SKM-1 (cell line): ENCODE data around the gene EIF2S1.
A peak's percentile ranks its signal among the peaks of the same experiment; 100 is the strongest.
"Not testable (repeated sequence)": the region's sequence is repeated elsewhere in the genome, so short reads cannot be mapped to it uniquely, and the experiment has no call there.

Source experiments
- DNase-seq: peaks from one replicate; lab custom pipeline; 2025; ENCODE audit not compliant: unreplicated experiment; lab: John Stamatoyannopoulos, UW

EIF2S1 gene

DNA sequence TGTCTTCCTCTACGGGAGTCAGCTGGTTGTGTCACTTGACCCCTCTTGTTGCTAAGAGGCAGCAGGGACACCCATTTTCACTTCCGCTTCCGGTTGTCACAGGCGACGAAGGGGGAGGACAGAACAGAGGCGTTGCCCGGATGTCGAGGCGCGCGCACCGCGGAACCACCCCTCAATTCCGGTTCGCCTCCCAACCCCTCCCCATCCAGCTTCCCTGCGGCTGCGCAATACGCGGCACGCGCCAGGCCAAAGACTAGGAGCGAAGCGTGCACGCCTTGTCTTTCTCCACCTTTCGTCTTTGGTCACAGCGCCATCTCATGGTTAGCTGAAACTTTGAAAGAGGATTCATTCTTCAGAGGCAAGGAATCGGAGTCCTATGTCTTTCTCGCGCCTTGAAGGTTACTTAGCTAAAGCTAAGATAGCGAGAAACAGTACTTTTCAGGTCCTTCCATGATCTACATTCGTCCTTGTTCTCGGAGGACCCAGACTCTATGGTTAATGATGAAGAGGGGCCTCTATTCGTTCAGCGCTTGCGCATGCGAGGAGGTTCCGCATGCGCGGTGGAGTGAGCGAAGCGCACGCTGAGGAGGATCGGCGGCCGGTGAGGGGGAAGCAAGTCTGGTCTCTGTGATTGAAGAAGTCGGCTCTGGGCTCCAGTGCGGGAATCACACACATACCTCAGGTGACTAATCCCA lies at the start of gene EIF2S1, which contains the start of gene ATP6V1D:
TSS of gene EIF2S1 (plus strand) at position 554 of the 695 bp plus-strand sequence. CDS start 4,440 bp downstream, outside the sequence.
TSS of gene ATP6V1D (minus strand) at position 30 of the 695 bp plus-strand sequence. CDS start 106 bp downstream, outside the sequence.
- DNase-seq, result peak; percentile 56

DNA sequence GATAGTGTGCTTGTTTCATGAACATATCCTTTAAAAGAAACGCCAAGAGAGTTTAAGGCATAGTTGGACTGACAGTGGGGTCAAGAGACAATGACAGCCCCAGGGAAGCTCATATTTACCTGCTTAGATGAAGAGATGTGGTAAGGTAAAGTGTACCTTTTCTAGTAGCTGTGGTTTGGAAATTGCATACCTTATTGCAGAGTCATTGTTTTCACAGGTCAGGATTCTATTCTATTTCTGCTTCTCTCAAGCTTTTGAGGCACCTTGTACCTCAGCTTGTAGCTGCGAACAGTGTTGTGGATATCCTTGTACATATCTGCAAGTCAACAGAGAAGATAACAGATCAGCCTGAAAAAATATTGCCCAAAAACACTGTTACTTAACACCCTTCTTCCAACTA lies 48.3 kb upstream of the EIF2S1 start:
- no peak for DNase-seq

- no peak for DNase-seq
These were observed 47.0 kb upstream of the EIF2S1 start for GRCh38 chr14:67313153-67313552.

DNA sequence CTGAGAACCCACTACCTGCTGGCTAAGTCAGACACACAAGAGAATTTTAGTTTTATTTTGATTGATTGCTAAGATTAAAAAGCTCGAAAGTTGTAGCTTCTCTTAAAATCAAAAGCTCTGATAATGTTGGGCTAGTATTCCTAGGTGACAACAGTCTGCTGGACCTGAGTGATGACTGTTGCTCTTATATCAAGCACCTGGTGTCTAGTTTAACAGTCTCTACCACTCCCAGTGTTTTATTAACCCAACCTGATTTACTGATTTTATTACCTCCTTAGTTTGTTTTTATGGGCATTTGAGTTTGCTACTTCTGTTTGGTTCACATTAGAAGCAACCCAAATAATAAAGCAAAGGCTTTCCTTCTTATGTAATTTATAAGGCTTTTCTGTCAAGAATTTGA lies 42.3 kb upstream of the EIF2S1 start:
- no peak for DNase-seq

DNA sequence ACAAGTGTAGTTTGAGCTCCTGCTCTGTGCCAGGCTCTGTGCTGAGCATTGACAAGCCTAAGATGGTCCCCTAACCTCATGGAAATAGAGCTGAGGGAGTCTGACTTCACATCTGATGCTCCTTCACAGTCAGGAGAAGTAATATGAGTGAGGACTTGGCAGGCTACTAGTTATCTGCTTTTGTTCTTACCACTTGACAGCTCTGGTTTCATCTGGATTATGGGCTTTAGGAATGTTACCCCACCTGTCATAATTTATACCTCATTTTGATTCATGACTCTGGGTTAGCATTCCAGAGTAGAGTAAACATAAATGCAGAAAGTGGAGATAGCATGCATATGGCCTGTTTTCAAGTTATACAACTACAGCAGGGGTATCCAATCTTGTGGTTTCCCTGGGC lies 41.0 kb upstream of the EIF2S1 start:
- no peak for DNase-seq

DNA sequence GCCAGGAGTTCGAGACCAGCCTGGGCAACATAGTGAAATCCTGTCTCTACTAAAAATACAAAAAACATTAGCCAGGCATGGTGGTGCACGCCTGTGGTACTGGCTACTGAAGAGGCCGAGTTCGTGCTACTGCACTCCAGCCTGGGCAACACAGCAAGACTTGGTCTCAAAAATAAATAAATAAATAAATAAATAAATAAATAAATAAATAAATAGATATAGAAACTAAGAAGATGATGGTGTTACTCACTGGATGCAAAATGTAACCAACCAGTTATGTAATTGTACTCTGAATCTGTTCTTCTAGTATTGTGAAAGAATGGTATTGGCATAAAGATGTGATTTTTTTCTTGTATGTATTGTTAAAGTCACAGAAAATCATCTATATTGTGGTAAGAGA lies 30.5 kb upstream of the EIF2S1 start:
- not testable (repeated sequence) for DNase-seq

- no peak for DNase-seq
These were observed 28.6 kb upstream of the EIF2S1 start for GRCh38 chr14:67331368-67332125.

GRCh38 chr14:67332468-67332867 lies 27.7 kb upstream of the EIF2S1 start:
- no peak for DNase-seq

GRCh38 chr14:67335781-67336180 lies 24.3 kb upstream of the EIF2S1 start:
- DNase-seq, result no peak

DNA sequence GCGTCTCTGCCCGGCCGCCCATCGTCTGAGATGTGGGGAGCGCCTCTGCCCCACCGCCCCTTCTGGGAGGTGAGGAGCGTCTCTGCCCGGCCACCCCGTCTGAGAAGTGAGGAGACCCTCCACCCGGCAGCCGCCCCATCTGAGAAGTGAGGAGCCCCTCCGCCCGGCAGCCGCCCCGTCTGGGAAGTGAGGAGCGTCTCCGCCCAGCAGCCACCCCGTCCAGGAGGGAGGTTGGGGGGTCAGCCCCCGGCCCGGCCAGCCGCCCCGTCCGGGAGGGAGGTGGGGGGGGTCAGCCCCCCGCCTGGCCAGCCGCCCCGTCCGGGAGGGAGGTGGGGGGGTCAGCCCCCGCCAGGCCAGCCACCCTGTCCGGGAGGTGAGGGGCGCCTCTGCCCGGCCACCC lies 18.9 kb upstream of the EIF2S1 start:
- not testable (repeated sequence) for DNase-seq

GRCh38 chr14:67343601-67344230 lies 16.4 kb upstream of the EIF2S1 start:
- DNase-seq, result no peak

GRCh38 chr14:67345583-67345982 lies 14.5 kb upstream of the EIF2S1 start:
- no peak for DNase-seq

GRCh38 chr14:67352055-67352454 lies 8.1 kb upstream of the EIF2S1 start:
- no peak for DNase-seq

DNA sequence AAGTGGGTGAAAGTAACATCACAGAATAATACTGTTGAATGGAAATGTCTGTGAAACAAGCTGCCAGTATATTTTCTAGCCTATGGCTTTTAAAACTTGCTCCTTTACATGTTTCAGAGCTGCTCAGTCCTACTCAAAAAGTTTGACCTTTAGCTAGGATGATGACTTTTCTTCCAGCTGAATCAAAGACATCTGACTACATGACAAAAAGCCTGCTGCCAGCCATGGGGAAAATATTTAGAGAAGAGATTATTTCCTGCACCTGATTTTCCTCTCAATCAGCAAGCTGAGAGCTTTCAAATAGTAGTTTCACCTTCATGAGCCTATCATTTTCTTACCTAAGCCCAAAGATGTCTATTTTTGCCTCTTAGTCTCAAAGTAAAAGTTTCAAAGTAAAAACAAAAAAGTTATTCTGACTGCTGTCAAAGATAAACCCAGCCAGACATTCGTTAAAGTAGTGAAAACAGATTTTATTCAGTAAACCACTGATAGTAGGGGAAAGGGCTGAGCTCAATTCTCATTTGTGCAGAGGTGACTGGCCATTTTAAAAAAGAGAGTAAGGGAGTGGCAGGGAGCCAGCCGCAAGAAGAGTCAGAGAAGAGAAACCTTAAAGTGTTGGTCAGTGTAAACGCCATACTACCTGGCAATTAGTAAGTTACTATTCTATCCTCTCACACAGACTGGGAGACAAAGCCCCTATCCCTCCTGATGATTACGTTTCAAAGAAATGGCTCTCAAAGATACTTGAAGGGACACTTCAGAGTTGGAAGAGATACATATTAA lies 2.8 kb upstream of the EIF2S1 start:
- no peak for DNase-seq

- DNase-seq, result no peak
These were observed 2.2 kb upstream of the EIF2S1 start for GRCh38 chr14:67357969-67358354.

- DNase-seq, result no peak
These were observed 979 bp upstream of the EIF2S1 start for GRCh38 chr14:67358924-67359774.

- DNase-seq, result no peak
These were observed 510 bp downstream of the EIF2S1 start for GRCh38 chr14:67360470-67361206.

- no peak for DNase-seq
These were observed 5.3 kb downstream of the EIF2S1 start for GRCh38 chr14:67365476-67365875.

DNA sequence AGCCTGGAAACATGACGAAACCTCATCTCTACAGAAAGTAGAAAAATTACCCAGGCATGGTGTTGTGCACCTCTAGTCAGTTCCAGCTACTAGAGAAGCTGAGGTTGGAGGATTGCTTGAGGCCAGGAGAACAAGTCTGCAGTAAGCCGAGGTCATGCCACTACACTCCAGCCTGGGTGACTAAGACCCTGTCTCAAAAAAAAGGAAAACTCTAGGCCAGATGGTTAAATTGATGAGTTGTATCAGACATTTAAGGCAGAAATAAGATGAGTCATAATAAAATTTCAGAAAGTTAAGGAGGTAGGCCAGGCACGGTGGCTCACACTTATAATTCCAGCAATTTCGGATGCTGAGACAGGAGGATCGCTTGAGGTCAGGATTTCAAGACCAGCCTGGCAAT lies 10.7 kb downstream of the EIF2S1 start:
- no peak for DNase-seq
